Measurements from ENCODE around the gene KCTD15. TPM values are rescaled to one million over a fixed set of nuclear protein-coding genes. Genes with fewer than 3 reads are reported as not detected.
"Not testable (repeated sequence)": the region's sequence is repeated elsewhere in the genome, so short reads cannot be mapped to it uniquely, and the experiment has no call there.

Gene KCTD15
- total RNA-seq, 1 donor from 2014 or later, result 14.1 TPM

DNA sequence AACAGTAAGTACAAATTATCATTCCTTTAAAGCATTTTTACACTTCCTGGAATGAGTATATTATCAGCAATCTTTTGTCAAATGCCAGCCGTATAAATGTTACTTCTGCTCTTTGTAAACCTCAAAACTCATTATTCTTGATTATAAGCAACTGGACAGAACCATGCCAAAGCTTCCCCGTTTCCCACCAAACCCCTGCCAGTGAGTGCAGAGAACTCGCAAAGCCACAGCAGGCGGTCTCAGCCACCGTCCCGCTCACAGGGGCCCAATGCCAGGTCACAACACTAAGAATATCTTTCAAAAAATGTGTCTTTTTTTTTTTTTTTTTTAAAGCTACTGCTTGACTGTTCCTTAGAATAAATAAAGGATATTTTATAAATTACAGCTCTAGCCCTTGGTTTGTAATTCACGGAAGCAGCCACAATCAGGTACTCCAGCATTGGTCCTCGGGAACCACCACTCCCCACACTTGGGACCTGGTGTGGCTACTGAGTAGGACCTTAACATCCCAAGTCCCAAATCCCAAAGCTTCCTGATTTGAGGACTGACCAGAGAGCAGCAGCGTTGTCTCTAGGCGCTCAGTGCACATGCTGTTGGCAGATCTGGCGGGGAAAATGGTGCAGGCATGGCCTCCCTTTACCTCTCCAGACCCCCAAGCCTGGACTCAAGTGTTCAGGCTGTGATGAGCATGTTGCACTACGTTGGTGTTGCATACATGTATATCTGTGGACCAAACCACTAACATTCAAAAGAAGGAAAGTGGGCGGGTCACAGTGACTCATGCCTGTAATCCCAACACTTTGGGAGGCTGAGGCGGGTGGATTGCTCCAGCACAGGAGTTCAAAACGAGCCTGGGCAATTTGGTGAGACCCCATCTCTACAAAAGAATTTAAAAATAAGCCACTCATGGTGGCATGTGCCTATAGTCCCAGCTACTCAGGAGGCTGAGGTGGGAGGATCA is 19.0 kb downstream of the KCTD15 start:
- Mint-ChIP-seq H3K9me3 (no peaks in the 10 kb centered on the region), H3K27me3 (ENCODE audit: low read depth) (no peaks in the 10 kb centered on the region), H3K4me3 (ENCODE audit: low read depth) (no peak overlapping the region), H3K36me3 (ENCODE audit: low read depth) (no peaks in the 10 kb centered on the region), H3K27ac (no peak overlapping the region), H3K4me1 (ENCODE audit: low read depth) (peaks cover 14% of the 10 kb centered on the region)
- DNase-seq (ENCODE audit: low spot score), result no peak
- intact Hi-C loops (cut with micrococcal nuclease), result no loop called here

DNA sequence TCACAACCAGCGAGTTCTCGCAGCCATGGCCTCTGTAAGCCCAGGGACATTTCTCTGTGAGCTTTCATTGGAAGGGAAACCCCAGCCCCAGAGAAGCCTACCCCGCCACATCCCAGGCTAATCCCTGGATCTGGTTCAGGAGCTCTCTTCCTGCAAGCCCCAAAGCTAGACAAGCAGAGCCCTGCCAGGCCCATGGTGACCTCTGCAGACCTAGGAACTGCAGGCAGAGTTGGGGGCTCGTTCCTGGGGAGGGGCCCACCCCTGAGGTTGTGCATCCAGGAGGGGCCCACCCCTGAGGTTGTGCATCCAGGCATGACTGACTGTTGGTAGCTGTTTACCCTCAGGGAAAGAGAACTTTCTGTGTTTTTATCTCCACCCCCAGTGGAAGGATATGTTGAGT is 21.7 kb downstream of the KCTD15 start:
- Mint-ChIP-seq H3K4me3 (ENCODE audit: low read depth) (no peak overlapping the region), H3K4me1 (ENCODE audit: low read depth) (peaks cover 30% of the 10 kb centered on the region), H3K27ac (no peak overlapping the region)

DNA sequence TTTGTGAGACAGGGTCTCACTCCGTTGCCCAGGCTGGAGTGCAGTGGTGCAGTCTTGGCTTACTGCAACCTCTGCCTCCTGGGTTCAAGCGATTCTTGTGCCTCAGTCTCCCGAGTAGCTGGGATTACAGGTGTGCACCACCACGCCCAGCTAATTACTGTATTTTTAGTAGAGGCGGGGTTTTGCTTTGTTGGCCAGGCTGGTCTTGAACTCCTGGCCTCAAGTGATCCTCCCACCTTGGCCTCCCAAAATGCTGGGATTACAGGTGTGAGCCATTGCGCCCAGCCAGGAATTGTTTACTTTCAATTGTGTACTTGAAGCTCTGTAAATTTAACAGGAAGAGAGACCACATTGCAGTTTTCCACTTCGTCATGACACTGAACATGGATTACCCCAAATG is 22.4 kb downstream of the KCTD15 start:
- Mint-ChIP-seq H3K4me1 (ENCODE audit: low read depth) (peaks cover 30% of the 10 kb centered on the region), H3K4me3 (ENCODE audit: low read depth) (peak overlapping the region; percentile 54)
- H3K36me3 Mint-ChIP-seq (ENCODE audit: low read depth); H3K27me3 Mint-ChIP-seq (ENCODE audit: low read depth); H3K9me3 Mint-ChIP-seq; DNase-seq (ENCODE audit: low spot score); H3K27ac Mint-ChIP-seq; intact Hi-C loops (cut with micrococcal nuclease): not testable (repeated sequence)

More for the DNA sequence above, 21.7 kb downstream of the KCTD15 start:
- Mint-ChIP-seq H3K36me3 (ENCODE audit: low read depth) (no peaks in the 10 kb centered on the region), H3K27me3 (ENCODE audit: low read depth) (no peaks in the 10 kb centered on the region), H3K9me3 (no peaks in the 10 kb centered on the region)
- no peak for DNase-seq (ENCODE audit: low spot score)
- intact Hi-C loops (cut with micrococcal nuclease), result no loop called here

DNA sequence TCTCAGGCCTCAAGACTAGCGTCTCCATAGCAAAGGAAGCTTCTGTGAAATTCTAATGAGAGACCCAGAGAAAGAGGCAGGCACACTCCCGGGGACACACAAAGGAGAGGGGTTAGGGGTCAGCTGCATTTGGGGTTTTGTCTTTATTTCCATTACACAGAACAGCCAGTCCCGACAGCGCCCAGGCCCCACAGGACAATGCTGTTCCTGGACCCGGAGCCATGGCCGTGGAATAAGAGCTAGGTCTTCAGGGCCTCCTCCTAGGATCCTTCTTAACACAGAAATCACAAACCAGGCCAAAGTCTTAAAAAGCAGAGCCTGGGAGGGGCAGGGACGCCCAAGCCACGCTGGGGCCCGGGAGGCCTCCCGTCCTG is 22.8 kb downstream of the KCTD15 start:
- H3K9me3 Mint-ChIP-seq, result no peaks in the 10 kb centered on the region
- H3K4me1 Mint-ChIP-seq (ENCODE audit: low read depth), result peaks cover 30% of the 10 kb centered on the region

DNA sequence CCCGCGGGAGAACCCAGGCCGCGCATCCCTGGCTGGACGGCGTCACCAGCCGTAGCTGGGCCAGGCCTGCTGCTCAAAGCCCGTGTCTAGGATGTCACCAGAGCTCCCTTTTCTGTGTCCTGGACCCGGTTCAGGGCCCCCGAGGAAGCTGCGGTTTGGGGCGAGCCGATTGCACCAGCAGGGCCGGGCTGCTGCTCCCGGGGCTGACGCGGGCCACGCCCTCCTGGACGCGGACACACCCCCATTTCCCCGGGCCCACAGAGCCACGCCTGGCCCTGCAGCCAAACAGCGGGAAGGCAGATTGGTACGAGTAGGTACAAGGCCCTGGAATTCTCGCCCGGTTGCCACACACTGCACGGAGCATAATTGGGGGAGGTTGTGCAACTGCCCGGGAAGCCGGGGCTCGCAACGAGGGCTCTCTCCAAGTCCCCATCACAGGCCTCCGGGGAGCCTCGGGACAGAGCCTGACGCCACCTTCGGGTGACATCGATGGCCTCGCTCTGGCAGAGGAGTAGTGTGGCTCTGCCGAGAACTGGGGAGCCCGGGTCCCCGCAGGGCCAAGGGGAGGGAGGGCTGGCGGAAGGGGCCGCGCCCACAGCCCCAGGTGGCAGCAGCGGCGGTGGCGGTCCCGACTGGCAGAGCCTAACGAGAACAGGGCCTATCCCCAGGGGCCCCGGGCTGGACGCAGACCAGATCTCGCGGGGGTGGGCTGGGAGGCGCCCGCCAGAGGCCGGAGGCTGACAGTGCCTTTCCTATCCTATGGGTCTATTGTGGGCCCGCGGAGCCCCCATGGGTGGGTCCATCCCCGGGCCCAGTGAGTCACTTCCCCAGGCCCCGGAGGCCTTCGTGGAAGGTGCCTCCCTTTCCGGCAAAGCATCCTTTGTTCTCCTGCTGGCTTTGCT is 23.5 kb downstream of the KCTD15 start:
- Mint-ChIP-seq H3K9me3 (no peaks in the 10 kb centered on the region), H3K27ac (peak overlapping the region; percentile 78), H3K4me3 (ENCODE audit: low read depth) (peak overlapping the region; percentile 81), H3K4me1 (ENCODE audit: low read depth) (peaks cover 30% of the 10 kb centered on the region), H3K36me3 (ENCODE audit: low read depth) (no peaks in the 10 kb centered on the region), H3K27me3 (ENCODE audit: low read depth) (no peaks in the 10 kb centered on the region)
- peak; percentile 70 for DNase-seq (ENCODE audit: low spot score)
- intact Hi-C loops (cut with micrococcal nuclease), result loop anchor here (1.0 kb wide), 1 partner anchor 24 kb away; the partner anchor contains the start of gene KCTD15

More for the DNA sequence above, 22.8 kb downstream of the KCTD15 start:
- no peaks in the 10 kb centered on the region for H3K36me3 Mint-ChIP-seq (ENCODE audit: low read depth)
- intact Hi-C loops (cut with micrococcal nuclease), result no loop called here
- DNase-seq (ENCODE audit: low spot score), result no peak
- no peak overlapping the region for H3K27ac Mint-ChIP-seq
- H3K27me3 Mint-ChIP-seq (ENCODE audit: low read depth), result no peaks in the 10 kb centered on the region
- peak overlapping the region; percentile 54 for H3K4me3 Mint-ChIP-seq (ENCODE audit: low read depth)

DNA sequence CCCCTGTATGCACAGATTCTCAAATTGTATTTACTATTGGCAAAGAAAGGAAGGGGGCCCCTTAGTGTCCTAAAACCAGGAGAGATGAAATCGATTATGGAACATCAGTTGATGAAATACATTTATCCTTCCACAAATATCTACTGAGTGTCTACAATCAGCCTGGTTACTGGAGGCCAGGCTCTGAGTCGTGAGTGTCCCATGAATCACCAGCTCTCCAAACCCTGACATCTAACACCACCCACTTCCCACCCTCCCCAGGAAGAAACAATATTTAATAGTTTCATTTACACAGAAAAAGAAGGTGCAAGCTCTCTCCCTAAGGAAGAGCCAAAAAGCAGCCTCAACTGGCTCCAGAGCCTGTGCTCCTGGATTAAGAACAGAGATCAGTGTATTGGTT is 25.2 kb downstream of the KCTD15 start:
- no peak overlapping the region for H3K27ac Mint-ChIP-seq
- H3K4me3 Mint-ChIP-seq (ENCODE audit: low read depth), result no peak overlapping the region
- no peaks in the 10 kb centered on the region for H3K27me3 Mint-ChIP-seq (ENCODE audit: low read depth)
- no peak for DNase-seq (ENCODE audit: low spot score)
- intact Hi-C loops (cut with micrococcal nuclease), result no loop called here
- H3K9me3 Mint-ChIP-seq, result no peaks in the 10 kb centered on the region
- H3K36me3 Mint-ChIP-seq (ENCODE audit: low read depth), result no peaks in the 10 kb centered on the region
- peaks cover 26% of the 10 kb centered on the region for H3K4me1 Mint-ChIP-seq (ENCODE audit: low read depth)

DNA sequence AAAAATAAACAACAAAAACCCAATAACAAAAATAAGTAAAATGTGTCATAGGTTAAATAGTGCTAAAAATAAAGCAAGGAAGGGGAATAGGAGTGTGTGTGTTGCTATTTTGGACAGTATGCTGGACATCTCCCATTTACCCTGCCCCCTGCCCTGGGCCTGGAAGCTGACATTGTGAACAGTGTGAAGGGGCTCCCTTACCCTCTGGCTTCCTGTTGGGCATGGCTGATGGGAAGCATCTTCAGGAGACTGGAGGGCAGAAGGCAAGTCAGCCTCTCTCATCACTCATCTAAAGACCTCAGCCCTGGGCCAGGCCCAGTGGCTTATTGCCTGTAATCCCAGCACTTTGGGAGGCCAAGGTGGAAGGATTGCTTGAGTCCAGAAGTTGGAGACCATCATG is 26.7 kb downstream of the KCTD15 start:
- H3K36me3 Mint-ChIP-seq (ENCODE audit: low read depth), result no peaks in the 10 kb centered on the region
- no peak overlapping the region for H3K27ac Mint-ChIP-seq
- intact Hi-C loops (cut with micrococcal nuclease), result no loop called here
- no peaks in the 10 kb centered on the region for H3K9me3 Mint-ChIP-seq
- H3K27me3 Mint-ChIP-seq (ENCODE audit: low read depth), result no peaks in the 10 kb centered on the region
- peaks cover 23% of the 10 kb centered on the region for H3K4me1 Mint-ChIP-seq (ENCODE audit: low read depth)
- H3K4me3 Mint-ChIP-seq (ENCODE audit: low read depth), result no peak overlapping the region
- DNase-seq (ENCODE audit: low spot score), result no peak

DNA sequence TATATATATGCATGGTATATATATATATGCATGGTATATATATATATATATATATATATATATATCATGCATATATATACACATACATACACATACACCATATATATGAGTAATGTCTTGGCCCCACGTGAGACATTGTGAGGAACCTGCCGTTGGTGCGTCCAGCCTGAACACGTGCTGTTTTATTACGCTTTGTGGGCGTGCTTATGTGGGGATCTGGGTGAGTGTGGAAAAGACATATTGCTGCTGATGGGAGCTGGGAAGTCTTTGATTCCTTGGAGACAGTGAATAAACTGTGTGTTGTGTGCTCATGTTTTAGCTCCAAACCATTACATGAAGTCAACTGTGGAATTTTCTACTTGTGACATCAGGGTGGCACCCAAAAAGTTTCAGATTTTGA is 28.9 kb downstream of the KCTD15 start:
- peaks cover 17% of the 10 kb centered on the region for H3K4me1 Mint-ChIP-seq (ENCODE audit: low read depth)
- intact Hi-C loops (cut with micrococcal nuclease), result no loop called here
- H3K27ac Mint-ChIP-seq, result no peak overlapping the region
- H3K27me3 Mint-ChIP-seq (ENCODE audit: low read depth), result no peaks in the 10 kb centered on the region
- H3K36me3 Mint-ChIP-seq (ENCODE audit: low read depth), result no peaks in the 10 kb centered on the region
- DNase-seq (ENCODE audit: low spot score), result no peak
- no peaks in the 10 kb centered on the region for H3K9me3 Mint-ChIP-seq
- no peak overlapping the region for H3K4me3 Mint-ChIP-seq (ENCODE audit: low read depth)

DNA sequence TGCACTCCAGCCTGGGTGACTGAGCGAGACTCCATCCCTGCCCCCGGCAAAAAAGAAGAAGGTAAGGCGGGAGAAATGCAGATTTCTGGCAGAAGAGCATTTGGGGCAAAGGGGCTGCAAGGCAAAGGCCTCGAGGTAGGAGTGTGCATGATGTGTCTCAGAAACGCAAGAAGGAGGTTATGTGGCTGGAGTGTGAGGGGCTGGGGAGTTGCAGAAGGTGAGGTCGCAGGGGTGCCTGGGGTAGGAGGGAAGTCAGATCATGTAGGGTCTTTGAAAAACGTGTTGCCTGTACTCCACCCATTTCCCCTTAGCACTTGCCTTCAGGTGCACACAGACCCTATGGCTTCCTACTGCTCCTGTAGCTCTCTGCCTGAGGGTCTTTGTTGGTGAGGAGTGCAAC is 29.9 kb downstream of the KCTD15 start:
- H3K27ac Mint-ChIP-seq, result no peak overlapping the region
- H3K27me3 Mint-ChIP-seq (ENCODE audit: low read depth), result no peaks in the 10 kb centered on the region
- no peaks in the 10 kb centered on the region for H3K36me3 Mint-ChIP-seq (ENCODE audit: low read depth)
- intact Hi-C loops (cut with micrococcal nuclease), result no loop called here
- H3K4me3 Mint-ChIP-seq (ENCODE audit: low read depth), result no peak overlapping the region
- H3K9me3 Mint-ChIP-seq, result no peaks in the 10 kb centered on the region
- DNase-seq (ENCODE audit: low spot score), result no peak
- peaks cover 10% of the 10 kb centered on the region for H3K4me1 Mint-ChIP-seq (ENCODE audit: low read depth)

DNA sequence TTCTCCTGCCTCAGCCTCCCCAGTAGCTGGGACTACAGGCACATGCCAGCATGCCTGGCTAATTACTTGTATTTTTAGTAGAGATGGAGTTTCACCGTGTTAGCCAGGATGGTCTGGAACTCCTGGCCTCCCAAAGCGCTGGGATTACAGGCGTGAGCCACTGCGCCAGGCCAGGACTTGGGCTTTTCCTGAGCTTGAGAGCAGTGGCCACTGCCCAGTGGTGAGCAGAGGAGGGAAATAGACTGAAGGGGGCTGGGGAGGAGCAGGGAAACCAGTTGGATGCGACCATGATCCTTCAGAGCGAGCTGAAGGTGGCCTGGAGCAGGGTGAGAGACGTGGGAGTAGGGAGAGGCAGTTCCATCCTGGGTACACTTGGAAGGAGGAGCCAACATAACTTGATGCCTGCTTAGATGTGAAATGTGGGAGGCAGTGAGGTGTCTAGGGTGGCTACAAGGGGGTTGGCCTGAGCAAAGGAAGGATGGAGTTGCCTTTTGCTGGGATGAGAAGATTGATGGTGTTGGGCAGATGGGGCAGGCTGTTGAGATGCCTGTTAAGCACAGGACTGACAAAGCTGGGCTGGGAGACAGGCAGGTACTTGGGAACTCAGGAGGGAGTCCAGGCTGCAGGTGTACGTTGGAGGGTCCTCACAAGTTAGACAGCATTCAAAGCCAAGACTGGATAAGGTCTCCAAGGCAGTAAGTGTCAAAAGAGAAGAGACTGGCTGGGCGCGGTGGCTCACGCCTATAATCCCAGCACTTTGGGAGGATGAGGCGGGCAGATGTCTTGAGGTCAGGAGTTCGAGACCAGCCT is 31.8 kb downstream of the KCTD15 start:
- Mint-ChIP-seq H3K4me1 (ENCODE audit: low read depth) (no peaks in the 10 kb centered on the region), H3K27me3 (ENCODE audit: low read depth) (no peaks in the 10 kb centered on the region), H3K9me3 (no peaks in the 10 kb centered on the region), H3K36me3 (ENCODE audit: low read depth) (no peaks in the 10 kb centered on the region), H3K4me3 (ENCODE audit: low read depth) (no peak overlapping the region), H3K27ac (no peak overlapping the region)
- intact Hi-C loops (cut with micrococcal nuclease), result no loop called here
- DNase-seq (ENCODE audit: low spot score), result no peak

DNA sequence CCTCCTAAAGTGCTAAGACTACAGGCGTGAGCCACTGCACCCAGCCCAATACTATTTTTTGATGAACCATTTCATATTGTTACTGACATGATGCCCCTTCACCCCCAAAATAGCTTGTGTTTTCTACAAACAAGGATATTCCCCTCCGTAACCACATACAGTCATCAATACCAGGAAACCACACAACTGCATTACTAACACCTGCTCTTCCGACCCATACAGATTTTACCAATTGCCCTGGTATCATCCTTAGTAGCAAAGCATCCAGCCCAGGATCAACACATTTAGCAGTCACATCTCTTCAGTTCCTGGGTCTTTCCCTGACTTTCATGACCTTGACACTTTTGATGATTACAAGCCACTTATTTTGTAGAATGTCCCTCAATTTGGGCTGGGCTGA is 33.6 kb downstream of the KCTD15 start:
- Mint-ChIP-seq H3K27me3 (ENCODE audit: low read depth) (peaks cover 6% of the 10 kb centered on the region), H3K4me1 (ENCODE audit: low read depth) (no peaks in the 10 kb centered on the region), H3K36me3 (ENCODE audit: low read depth) (no peaks in the 10 kb centered on the region), H3K4me3 (ENCODE audit: low read depth) (no peak overlapping the region), H3K9me3 (no peaks in the 10 kb centered on the region), H3K27ac (no peak overlapping the region)
- intact Hi-C loops (cut with micrococcal nuclease), result no loop called here
- DNase-seq (ENCODE audit: low spot score), result no peak

DNA sequence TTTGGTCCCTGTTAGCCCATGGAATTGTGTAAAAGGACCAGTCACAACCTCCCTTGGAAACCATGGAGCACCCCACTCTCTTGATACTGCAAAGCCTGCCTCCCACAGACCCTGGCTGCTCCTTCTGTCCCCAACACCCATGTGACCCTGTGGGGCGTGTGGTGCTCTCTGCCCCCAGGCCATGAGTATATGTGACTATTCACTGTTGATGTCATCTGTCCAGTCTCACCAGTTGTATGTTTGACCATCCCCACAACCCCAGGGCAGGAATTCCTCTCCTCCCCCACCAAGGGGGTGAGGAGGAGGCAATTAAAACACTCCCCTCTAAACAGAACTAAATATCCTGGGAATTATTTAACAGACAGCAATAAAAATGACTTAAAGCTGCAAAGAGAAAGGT is 35.2 kb downstream of the KCTD15 start:
- Mint-ChIP-seq H3K4me3 (ENCODE audit: low read depth) (no peak overlapping the region), H3K4me1 (ENCODE audit: low read depth) (no peaks in the 10 kb centered on the region), H3K27me3 (ENCODE audit: low read depth) (peaks cover 6% of the 10 kb centered on the region), H3K9me3 (no peaks in the 10 kb centered on the region), H3K36me3 (ENCODE audit: low read depth) (no peaks in the 10 kb centered on the region), H3K27ac (no peak overlapping the region)
- intact Hi-C loops (cut with micrococcal nuclease), result no loop called here
- no peak for DNase-seq (ENCODE audit: low spot score)

All from activated T-helper 2 cell treated with anti-CD3 and anti-CD28 coated beads, Interferon-gamma antibody, Interleukin-2, Interleukin-4, amounts not matched to agents 10 μg/mL and 5 μg/mL and 100 μg/mL, durations not matched to agents 14 hours and 24 hours and 36 hours (primary cell).